ENCODE measurements around the gene POLR1H.

Gene POLR1H

DNA sequence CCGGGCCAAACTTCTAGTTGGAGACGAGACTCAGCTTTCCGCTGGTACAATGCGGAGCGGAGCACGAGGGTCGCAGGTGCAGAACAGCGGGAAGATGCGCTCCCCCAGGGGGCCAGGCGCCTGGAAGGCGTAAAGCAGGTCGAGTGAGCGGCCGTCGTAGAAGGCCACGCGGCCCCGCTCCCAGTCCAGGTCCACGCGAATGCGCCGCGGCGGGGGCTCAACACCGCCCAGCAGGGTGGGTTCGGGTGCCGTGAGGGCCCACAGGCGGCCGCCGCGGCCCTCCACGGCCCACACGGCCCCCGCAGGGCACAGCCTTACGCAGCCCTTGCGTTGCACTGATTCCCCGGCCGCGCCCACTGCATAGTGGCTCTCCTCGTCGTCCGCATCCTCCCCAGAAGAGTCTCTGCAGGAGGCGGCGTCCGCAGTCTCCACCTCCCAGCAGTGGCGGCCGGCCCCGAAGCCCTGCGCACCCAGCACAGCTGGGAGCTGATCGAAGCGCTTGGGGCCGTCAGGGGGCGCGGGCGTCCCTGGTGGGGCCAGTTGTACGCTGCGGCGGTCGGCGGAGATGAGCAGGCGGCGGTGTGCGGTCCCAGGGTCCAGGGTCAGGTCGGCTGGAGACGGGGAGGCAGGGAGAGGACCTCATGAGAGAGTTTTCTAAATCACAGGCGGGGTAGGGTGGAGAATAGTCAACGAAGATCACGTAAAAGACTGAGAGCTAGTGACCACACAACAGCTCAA is 10.2 kb downstream of the POLR1H start:
- no peak for DNase-seq (ENCODE audit: extremely low read depth, insufficient read length)
- H3K27me3 ChIP-seq (replicated peaks; ENCODE audit: control insufficient read depth, insufficient read depth, low read length), result peaks cover 5% of the 10 kb centered on the region; the same call in 1 of the 2 replicates

DNA sequence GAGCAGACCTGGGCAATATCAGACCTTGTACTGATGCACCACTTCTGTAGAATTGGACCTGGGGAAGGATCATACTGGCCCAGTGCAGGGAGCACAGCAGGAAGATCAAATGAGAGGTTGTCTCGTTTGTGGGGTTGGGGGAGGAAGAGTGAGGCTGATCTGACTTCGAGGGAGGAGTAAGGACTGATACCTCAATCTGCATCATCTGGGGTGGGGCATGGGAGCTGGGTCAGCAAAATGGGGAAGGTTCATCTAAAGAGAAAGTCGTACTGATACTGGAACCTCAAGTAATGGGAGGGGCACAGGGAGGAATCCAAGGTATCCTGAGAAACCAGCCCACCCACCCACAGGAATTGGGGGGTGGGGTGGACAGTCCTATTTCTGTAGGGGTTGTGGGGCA is 10.8 kb downstream of the POLR1H start:
- TF ChIP-seq, protein P1, sequence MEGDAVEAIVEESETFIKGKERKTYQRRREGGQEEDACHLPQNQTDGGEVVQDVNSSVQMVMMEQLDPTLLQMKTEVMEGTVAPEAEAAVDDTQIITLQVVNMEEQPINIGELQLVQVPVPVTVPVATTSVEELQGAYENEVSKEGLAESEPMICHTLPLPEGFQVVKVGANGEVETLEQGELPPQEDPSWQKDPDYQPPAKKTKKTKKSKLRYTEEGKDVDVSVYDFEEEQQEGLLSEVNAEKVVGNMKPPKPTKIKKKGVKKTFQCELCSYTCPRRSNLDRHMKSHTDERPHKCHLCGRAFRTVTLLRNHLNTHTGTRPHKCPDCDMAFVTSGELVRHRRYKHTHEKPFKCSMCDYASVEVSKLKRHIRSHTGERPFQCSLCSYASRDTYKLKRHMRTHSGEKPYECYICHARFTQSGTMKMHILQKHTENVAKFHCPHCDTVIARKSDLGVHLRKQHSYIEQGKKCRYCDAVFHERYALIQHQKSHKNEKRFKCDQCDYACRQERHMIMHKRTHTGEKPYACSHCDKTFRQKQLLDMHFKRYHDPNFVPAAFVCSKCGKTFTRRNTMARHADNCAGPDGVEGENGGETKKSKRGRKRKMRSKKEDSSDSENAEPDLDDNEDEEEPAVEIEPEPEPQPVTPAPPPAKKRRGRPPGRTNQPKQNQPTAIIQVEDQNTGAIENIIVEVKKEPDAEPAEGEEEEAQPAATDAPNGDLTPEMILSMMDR (IDR thresholded peaks at IDR 0.05; ENCODE audit: insufficient read depth, low read length, poor library complexity, severe bottlenecking), result no peak
- H3K36me3 ChIP-seq (ENCODE audit: control insufficient read depth, insufficient read depth, low read length), result 0 out of 2 replicates have a peak, but pooled peaks cover 2% of the 10 kb centered on the region
- H3K27me3 ChIP-seq (replicated peaks; ENCODE audit: control insufficient read depth, insufficient read depth, low read length), result peaks cover 5% of the 10 kb centered on the region; the same call in 1 of the 2 replicates
- no peak overlapping the region for H3K4me3 ChIP-seq (replicated peaks; ENCODE audit: low read depth, low read length)
- DNase-seq (ENCODE audit: extremely low read depth, insufficient read length), result no peak

More for the DNA sequence above, 10.2 kb downstream of the POLR1H start:
- H3K36me3 ChIP-seq (ENCODE audit: control insufficient read depth, insufficient read depth, low read length), result 0 out of 2 replicates have a peak, but pooled peaks cover 2% of the 10 kb centered on the region
- TF ChIP-seq, protein P1 (IDR thresholded peaks at IDR 0.05; ENCODE audit: insufficient read depth, low read length, poor library complexity, severe bottlenecking), result no peak
- H3K4me3 ChIP-seq (replicated peaks; ENCODE audit: low read depth, low read length), result no peak overlapping the region

DNA sequence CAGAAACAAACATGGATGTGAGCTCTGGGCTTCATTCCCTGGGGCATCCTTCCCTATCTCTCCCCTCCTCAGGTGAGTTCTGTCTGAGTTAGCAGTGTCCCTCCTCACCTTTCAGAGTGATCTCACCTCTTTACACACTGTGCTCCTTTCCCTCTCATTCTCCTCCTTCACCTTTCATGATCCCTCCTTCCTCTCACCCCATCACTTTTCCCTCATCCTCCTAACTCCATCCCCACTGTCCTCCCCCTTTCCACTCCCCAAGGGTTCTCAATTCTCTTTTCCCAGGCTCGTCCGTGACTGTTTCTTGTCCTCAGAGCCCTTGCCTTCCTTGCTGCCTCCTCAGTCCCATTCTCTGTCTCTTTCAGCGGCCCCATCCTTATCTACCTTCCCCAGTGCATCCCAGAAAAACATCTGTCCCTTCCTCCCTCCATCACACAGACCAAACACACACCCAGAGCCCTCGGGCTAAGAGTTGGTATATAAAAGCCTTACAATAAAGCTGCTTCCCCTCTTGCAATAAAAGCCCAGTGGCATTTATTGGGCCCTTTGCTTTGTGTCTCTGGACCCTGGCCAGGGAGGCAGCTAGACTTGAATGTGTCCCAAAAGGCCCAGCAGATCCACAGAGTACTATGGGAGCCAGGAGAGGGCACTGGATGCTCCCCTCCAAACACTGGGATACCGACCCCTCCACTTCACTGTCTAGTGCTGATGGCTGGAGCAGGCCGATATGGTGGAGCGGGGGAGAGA is 12.6 kb downstream of the POLR1H start:
- TF ChIP-seq, protein P1 (IDR thresholded peaks at IDR 0.05; ENCODE audit: insufficient read depth, low read length, poor library complexity, severe bottlenecking), result no peak
- Histone ChIP-seq H3K27me3 (replicated peaks; ENCODE audit: control insufficient read depth, insufficient read depth, low read length) (peaks cover 5% of the 10 kb centered on the region; the same call in 1 of the 2 replicates), H3K4me3 (replicated peaks; ENCODE audit: low read depth, low read length) (no peak overlapping the region)

DNA sequence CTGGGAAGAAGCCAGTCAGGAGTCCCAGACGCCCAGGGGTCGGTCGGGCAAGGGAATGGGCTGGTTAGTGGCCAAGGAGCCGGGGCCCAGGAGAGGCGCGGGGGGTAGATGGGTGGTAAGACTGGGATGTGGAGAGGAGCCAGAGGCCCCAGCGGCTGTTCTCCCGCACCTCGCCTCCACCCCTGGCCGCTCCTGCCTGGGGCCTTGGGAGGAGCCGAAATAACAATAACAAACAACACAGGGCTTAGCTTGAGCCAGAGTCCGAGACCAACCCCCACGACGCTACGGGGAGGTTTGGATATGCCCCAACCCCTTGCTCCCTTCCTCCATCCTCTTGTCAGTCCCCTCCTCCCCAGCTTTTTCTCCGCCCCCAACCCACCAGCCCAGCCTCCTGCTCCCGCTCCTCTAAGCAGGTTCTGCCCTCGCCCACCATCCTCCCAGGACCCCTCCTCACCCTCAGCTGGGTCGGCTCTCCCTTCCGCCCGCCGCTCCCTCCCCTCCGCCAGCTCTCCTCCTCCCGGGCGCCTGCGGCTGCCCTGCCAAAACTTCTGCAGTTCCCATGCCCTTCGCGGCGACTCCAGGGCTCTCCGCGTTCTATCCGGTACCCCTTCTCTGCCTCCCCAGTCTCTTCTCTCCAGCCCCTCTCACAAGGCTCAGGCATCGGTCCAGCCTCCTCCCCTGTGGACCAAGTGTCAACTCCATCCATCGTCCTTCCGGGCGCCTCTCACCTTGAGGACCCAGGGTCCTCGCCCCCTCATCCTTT is 13.4 kb downstream of the POLR1H start:
- no peak for DNase-seq (ENCODE audit: extremely low read depth, insufficient read length)
- peaks cover 5% of the 10 kb centered on the region for H3K27me3 ChIP-seq (replicated peaks; ENCODE audit: control insufficient read depth, insufficient read depth, low read length)
- 0 out of 2 replicates have a peak, but pooled peaks cover 2% of the 10 kb centered on the region for H3K36me3 ChIP-seq (ENCODE audit: control insufficient read depth, insufficient read depth, low read length)
- TF ChIP-seq, protein P1 (IDR thresholded peaks at IDR 0.05; ENCODE audit: insufficient read depth, low read length, poor library complexity, severe bottlenecking), result no peak
- H3K4me3 ChIP-seq (replicated peaks; ENCODE audit: low read depth, low read length), result no peak overlapping the region

More for the DNA sequence above, 12.6 kb downstream of the POLR1H start:
- 0 out of 2 replicates have a peak, but pooled peaks cover 2% of the 10 kb centered on the region for H3K36me3 ChIP-seq (ENCODE audit: control insufficient read depth, insufficient read depth, low read length)
- no peak for DNase-seq (ENCODE audit: extremely low read depth, insufficient read length)

DNA sequence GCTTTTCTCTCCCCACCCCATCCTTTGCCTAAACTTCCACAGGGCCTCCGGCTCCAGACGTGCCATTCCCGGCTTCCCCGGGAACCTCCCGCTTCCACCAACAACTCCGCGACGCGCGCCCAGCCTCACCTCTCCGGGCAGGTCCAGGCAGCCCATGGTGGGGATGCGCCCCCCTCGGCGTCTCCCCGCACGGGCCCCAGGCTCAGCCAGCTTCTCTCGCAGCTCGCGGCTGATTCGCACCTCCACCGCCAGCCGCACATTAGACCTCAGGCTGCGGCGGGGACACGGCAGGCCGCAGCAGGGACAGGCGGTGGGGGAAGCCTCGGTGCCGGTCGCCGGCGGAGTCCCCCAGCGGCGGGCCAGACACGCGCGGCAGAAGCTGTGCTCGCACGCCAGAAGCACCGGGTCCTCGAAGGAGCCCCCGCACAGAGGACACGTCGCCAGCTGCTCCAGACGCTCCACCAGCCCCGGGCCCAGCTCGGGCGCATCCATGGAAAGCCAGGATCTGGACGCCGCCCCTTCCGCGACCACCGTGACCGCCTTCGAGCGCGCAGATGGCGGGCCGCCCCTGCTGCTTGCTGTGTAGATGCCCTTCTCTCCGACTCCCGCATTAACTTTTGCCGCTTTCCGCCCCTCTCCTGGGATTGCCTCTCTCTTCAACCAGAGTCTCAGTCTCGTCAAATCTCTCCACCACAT is 14.2 kb downstream of the POLR1H start, which contains the start of gene RNF39:
Gene RNF39 (minus strand): TSS at position 676 of the 696 bp plus-strand sequence. CDS start 184 bp downstream, at position 492.
- Histone ChIP-seq H3K27me3 (replicated peaks; ENCODE audit: control insufficient read depth, insufficient read depth, low read length) (peaks cover 5% of the 10 kb centered on the region), H3K36me3 (ENCODE audit: control insufficient read depth, insufficient read depth, low read length) (0 out of 2 replicates have a peak, but pooled peaks cover 2% of the 10 kb centered on the region), H3K4me3 (replicated peaks; ENCODE audit: low read depth, low read length) (no peak within 1 kb of the TSS)
- no peak for DNase-seq (ENCODE audit: extremely low read depth, insufficient read length)
- TF ChIP-seq, protein P1 (IDR thresholded peaks at IDR 0.05; ENCODE audit: insufficient read depth, low read length, poor library complexity, severe bottlenecking), result no peak

All from GM06990 (cell line).